Retinal pigment epithelial cell (primary cell): ENCODE results near the gene RNF4.

ENCODE experiments used
- DNase-seq: peaks from one replicate; pipeline ENCODE4 v3.0.0-alpha.2; 2010; ENCODE audit warnings: low read depth
- H3K4me3 ChIP-seq: 2 replicates; pipeline ENCODE4 v1.5.1; 2011; ENCODE audit warnings: mild to moderate bottlenecking, low read length, control low read depth, moderate library complexity
- CTCF ChIP-seq: conservative IDR thresholded peaks from 2 replicates; pipeline ENCODE4 v1.5.1; 2011; ENCODE audit warnings: low read depth, low read length, control low read depth, inconsistent platforms

RNF4 gene

GRCh38 chr4:2443956-2444740, 24.8 kb upstream of the RNF4 start:
- H3K4me3 ChIP-seq, result no peak overlapping the region
- DNase-seq, result no peak
- TF ChIP-seq CTCF, result no peak

- no peak for TF ChIP-seq CTCF
- H3K4me3 ChIP-seq, result no peak overlapping the region
- no peak for DNase-seq
Observed at GRCh38 chr4:2445130-2445529, 23.8 kb upstream of the RNF4 start.

GRCh38 chr4:2445571-2445970, 23.3 kb upstream of the RNF4 start:
- H3K4me3 ChIP-seq, result no peak overlapping the region
- TF ChIP-seq CTCF, result no peak
- no peak for DNase-seq

GRCh38 chr4:2446656-2447564, 22.0 kb upstream of the RNF4 start:
- H3K4me3 ChIP-seq, result no peak overlapping the region
- DNase-seq, result no peak
- no peak for TF ChIP-seq CTCF

DNA sequence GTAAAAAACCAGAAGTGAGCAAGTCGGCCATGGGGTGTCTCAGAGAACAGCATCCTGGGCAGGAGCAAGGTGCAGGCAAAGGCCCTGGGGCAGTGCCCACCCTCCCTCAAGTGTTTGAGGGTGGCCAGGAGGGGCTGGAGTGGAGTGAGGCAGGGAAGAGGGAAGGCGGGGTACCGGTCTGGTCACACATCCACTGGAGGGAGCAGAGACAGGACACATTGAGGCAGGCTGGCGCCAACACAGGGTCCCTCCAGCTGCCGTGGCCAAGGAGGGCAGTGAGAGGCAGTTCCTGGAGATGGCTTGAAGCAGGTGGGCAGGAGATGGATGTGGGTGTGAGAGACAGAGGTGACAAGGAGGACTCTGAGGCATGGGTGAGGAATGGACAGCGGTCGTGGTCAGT, 20.3 kb upstream of the RNF4 start:
- H3K4me3 ChIP-seq, result no peak overlapping the region
- DNase-seq, result no peak
- no peak for TF ChIP-seq CTCF

GRCh38 chr4:2449051-2449450, 19.9 kb upstream of the RNF4 start:
- no peak for TF ChIP-seq CTCF
- no peak for DNase-seq
- H3K4me3 ChIP-seq, result no peak overlapping the region
